HepG2 (cell line): ENCODE data around the gene RAB3A. TPM values are rescaled to one million over a fixed set of nuclear protein-coding genes. Genes with fewer than 3 reads are reported as not detected.

Experiments
- FOSL1 ChIP-seq: sonication (generic); formaldehyde crosslinking; IDR thresholded peaks from 2 replicates; pipeline ENCODE4 v1.9.0; 2021; ENCODE audit warnings: missing genetic modification reagents, borderline replicate concordance
- SIN3A ChIP-seq: IDR thresholded peaks from 2 replicates; pipeline ENCODE4 v1.6.1; 2011; ENCODE audit warnings: low read depth, mild to moderate bottlenecking, control low read depth, low read length, borderline replicate concordance
- ZKSCAN8 ChIP-seq: IDR thresholded peaks from 2 replicates; pipeline ENCODE4 v1.6.1; 2016; ENCODE audit warnings: borderline replicate concordance, missing genetic modification reagents, missing compliant biosample characterization
- ZMYM2 ChIP-seq: sonication (generic); formaldehyde crosslinking; IDR thresholded peaks from 2 replicates; pipeline ENCODE4 v1.8.0; 2022; ENCODE audit warnings: mild to moderate bottlenecking, missing genetic modification reagents
- ZNF543 ChIP-seq: sonication (generic); formaldehyde crosslinking; IDR thresholded peaks from 2 replicates; pipeline ENCODE4 v1.4.0; 2020; ENCODE audit warnings: mild to moderate bottlenecking, missing genetic modification reagents
- ZNF605 ChIP-seq: sonication (generic); formaldehyde crosslinking; IDR thresholded peaks from 2 replicates; pipeline ENCODE4 v1.8.0; 2022; ENCODE audit warnings: mild to moderate bottlenecking, missing genetic modification reagents
- ZNF607 ChIP-seq: sonication (generic); formaldehyde crosslinking; IDR thresholded peaks from 2 replicates; pipeline ENCODE4 v1.5.1; 2020; ENCODE audit warnings: missing genetic modification reagents, mild to moderate bottlenecking, borderline replicate concordance
- ZNF781 ChIP-seq: sonication (generic); formaldehyde crosslinking; IDR thresholded peaks from 2 replicates; pipeline ENCODE4 v1.5.1; 2020; ENCODE audit warnings: borderline replicate concordance, mild to moderate bottlenecking, missing genetic modification reagents; ENCODE audit errors: not compliant biosample characterization
- polyA plus RNA-seq, 8 experiments: library from polyadenylated mRNA; depleted of rRNA in 3 of 8; stranded (reverse) in 7 of 8; unstranded in 1 of 8; fragments of >200 nt; fragmentation: Illumina TruSeq in 4 of 8; extraction: Trizol in 4 of 8; gene quantifications; 2 replicates each; pipeline versions ENCODE4 v1.2.1 to v1.2.3, GENCODE V29; 2011 to 2016; ENCODE audit warnings: low read depth in 4 of 8, missing spikeins in 1 of 8, mixed read lengths in 1 of 8; ENCODE audit not compliant: insufficient read depth in 1 of 8
- total RNA-seq, 5 experiments: library from RNA; depleted of rRNA; stranded (reverse); fragments of >200 nt; fragmentation: Illumina TruSeq; extraction: Trizol; gene quantifications; 2 replicates each; pipeline ENCODE4 v1.2.3, GENCODE V29; 2016; ENCODE audit warnings: low read depth in 1 of 5
- TF ChIP-seq, protein P1 (sequence below): sonication (generic); formaldehyde crosslinking; IDR thresholded peaks from 2 replicates; pipeline ENCODE4 v1.4.0; 2020; ENCODE audit warnings: missing genetic modification reagents, borderline replicate concordance
- TF ChIP-seq, protein P2 (sequence below): sonication (generic); formaldehyde crosslinking; IDR thresholded peaks from 2 replicates; pipeline ENCODE4 v1.9.0; 2022; ENCODE audit warnings: missing genetic modification reagents, mild to moderate bottlenecking, borderline replicate concordance
- TF ChIP-seq, protein P3 (sequence below): IDR thresholded peaks from 2 replicates; pipeline ENCODE4 v1.6.1; 2016; ENCODE audit warnings: missing compliant biosample characterization, missing genetic modification reagents, borderline replicate concordance
- TF ChIP-seq, protein P4 (sequence below): sonication (generic); formaldehyde crosslinking; IDR thresholded peaks from 2 replicates; pipeline ENCODE4 v1.4.0; 2020; ENCODE audit warnings: missing genetic modification reagents

Gene RAB3A
- total and polyA plus RNA-seq, 2 of the 13 experiments (the other 11 are each of a cell fraction or from before 2014, with no cell fraction given): 0.58 to 0.98 TPM

DNA sequence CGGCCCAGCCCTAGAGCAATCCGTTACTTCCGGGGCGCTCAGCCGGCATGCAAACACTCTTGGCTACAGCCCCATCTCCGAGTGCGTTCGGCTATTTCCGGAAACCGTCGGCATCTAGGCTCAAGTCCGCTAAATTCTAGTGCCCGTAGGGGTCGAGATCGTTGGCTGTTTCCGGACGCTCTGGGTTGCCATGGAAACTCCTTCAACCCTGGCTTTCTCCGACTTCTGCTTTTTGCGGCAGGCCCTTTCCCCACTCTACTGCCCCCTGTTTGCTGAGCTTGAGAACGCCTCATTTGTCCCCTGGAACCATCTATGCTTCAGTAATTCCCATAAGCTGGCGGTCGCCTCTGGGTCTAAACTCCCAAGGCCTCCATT lies 51.4 kb downstream of the RAB3A start (continued):
- TF ChIP-seq, protein P1, sequence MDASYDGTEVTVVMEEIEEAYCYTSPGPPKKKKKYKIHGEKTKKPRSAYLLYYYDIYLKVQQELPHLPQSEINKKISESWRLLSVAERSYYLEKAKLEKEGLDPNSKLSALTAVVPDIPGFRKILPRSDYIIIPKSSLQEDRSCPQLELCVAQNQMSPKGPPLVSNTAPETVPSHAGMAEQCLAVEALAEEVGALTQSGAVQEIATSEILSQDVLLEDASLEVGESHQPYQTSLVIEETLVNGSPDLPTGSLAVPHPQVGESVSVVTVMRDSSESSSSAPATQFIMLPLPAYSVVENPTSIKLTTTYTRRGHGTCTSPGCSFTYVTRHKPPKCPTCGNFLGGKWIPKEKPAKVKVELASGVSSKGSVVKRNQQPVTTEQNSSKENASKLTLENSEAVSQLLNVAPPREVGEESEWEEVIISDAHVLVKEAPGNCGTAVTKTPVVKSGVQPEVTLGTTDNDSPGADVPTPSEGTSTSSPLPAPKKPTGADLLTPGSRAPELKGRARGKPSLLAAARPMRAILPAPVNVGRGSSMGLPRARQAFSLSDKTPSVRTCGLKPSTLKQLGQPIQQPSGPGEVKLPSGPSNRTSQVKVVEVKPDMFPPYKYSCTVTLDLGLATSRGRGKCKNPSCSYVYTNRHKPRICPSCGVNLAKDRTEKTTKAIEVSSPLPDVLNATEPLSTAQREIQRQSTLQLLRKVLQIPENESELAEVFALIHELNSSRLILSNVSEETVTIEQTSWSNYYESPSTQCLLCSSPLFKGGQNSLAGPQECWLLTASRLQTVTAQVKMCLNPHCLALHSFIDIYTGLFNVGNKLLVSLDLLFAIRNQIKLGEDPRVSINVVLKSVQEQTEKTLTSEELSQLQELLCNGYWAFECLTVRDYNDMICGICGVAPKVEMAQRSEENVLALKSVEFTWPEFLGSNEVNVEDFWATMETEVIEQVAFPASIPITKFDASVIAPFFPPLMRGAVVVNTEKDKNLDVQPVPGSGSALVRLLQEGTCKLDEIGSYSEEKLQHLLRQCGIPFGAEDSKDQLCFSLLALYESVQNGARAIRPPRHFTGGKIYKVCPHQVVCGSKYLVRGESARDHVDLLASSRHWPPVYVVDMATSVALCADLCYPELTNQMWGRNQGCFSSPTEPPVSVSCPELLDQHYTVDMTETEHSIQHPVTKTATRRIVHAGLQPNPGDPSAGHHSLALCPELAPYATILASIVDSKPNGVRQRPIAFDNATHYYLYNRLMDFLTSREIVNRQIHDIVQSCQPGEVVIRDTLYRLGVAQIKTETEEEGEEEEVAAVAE (CRISPR knock-in tag): no peak; the same call in 1 of the 2 replicates
- TF ChIP-seq ZNF781 (CRISPR knock-in tag) (peak; percentile 80), ZNF607 (peak; percentile 20; the same call in 1 of the 2 replicates), ZNF543 (peak; percentile 49; the same call in 1 of the 2 replicates), FOSL1 (CRISPR knock-in tag) (no peak), ZMYM2 (no peak), SIN3A (peak; percentile 77; the same call in 1 of the 2 replicates), ZKSCAN8 (CRISPR knock-in tag) (no peak), ZNF605 (CRISPR knock-in tag) (peak; percentile 77; the same call in 1 of the 2 replicates)
- TF ChIP-seq, protein P2, sequence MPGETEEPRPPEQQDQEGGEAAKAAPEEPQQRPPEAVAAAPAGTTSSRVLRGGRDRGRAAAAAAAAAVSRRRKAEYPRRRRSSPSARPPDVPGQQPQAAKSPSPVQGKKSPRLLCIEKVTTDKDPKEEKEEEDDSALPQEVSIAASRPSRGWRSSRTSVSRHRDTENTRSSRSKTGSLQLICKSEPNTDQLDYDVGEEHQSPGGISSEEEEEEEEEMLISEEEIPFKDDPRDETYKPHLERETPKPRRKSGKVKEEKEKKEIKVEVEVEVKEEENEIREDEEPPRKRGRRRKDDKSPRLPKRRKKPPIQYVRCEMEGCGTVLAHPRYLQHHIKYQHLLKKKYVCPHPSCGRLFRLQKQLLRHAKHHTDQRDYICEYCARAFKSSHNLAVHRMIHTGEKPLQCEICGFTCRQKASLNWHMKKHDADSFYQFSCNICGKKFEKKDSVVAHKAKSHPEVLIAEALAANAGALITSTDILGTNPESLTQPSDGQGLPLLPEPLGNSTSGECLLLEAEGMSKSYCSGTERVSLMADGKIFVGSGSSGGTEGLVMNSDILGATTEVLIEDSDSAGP (CRISPR knock-in tag): 0 out of 2 replicates have a peak, but pooled peaks have one; percentile 17
- TF ChIP-seq, protein P3, sequence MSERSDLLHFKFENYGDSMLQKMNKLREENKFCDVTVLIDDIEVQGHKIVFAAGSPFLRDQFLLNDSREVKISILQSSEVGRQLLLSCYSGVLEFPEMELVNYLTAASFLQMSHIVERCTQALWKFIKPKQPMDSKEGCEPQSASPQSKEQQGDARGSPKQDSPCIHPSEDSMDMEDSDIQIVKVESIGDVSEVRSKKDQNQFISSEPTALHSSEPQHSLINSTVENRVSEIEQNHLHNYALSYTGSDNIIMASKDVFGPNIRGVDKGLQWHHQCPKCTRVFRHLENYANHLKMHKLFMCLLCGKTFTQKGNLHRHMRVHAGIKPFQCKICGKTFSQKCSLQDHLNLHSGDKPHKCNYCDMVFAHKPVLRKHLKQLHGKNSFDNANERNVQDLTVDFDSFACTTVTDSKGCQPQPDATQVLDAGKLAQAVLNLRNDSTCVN: no peak
- TF ChIP-seq, protein P4, sequence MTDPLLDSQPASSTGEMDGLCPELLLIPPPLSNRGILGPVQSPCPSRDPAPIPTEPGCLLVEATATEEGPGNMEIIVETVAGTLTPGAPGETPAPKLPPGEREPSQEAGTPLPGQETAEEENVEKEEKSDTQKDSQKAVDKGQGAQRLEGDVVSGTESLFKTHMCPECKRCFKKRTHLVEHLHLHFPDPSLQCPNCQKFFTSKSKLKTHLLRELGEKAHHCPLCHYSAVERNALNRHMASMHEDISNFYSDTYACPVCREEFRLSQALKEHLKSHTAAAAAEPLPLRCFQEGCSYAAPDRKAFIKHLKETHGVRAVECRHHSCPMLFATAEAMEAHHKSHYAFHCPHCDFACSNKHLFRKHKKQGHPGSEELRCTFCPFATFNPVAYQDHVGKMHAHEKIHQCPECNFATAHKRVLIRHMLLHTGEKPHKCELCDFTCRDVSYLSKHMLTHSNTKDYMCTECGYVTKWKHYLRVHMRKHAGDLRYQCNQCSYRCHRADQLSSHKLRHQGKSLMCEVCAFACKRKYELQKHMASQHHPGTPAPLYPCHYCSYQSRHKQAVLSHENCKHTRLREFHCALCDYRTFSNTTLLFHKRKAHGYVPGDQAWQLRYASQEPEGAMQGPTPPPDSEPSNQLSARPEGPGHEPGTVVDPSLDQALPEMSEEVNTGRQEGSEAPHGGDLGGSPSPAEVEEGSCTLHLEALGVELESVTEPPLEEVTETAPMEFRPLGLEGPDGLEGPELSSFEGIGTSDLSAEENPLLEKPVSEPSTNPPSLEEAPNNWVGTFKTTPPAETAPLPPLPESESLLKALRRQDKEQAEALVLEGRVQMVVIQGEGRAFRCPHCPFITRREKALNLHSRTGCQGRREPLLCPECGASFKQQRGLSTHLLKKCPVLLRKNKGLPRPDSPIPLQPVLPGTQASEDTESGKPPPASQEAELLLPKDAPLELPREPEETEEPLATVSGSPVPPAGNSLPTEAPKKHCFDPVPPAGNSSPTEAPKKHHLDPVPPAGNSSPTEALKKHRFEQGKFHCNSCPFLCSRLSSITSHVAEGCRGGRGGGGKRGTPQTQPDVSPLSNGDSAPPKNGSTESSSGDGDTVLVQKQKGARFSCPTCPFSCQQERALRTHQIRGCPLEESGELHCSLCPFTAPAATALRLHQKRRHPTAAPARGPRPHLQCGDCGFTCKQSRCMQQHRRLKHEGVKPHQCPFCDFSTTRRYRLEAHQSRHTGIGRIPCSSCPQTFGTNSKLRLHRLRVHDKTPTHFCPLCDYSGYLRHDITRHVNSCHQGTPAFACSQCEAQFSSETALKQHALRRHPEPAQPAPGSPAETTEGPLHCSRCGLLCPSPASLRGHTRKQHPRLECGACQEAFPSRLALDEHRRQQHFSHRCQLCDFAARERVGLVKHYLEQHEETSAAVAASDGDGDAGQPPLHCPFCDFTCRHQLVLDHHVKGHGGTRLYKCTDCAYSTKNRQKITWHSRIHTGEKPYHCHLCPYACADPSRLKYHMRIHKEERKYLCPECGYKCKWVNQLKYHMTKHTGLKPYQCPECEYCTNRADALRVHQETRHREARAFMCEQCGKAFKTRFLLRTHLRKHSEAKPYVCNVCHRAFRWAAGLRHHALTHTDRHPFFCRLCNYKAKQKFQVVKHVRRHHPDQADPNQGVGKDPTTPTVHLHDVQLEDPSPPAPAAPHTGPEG (CRISPR knock-in tag): no peak
